Measurements from ENCODE around the gene FAM149B1. TPM values are rescaled to one million over a fixed set of nuclear protein-coding genes. Genes with fewer than 3 reads are reported as not detected.

The FAM149B1 gene
- total and polyA plus RNA-seq, 2 of the 13 experiments (the other 11 are each of a cell fraction or from before 2014, with no cell fraction given), result 9.3 to 16.8 TPM

GRCh38 chr10:73252445-73253224 is 84.7 kb downstream of the FAM149B1 start, which contains the start of gene MRPS16 (continued):
- peak; percentile 63; the same call in 1 of the 2 replicates for TF ChIP-seq ZBTB38 (CRISPR knock-in tag; IDR thresholded peaks at IDR 0.05)
- TF ChIP-seq ZBTB40 (IDR thresholded peaks at IDR 0.05), result no peak
- peak; percentile 36 for TF ChIP-seq ZBTB40 (CRISPR knock-in tag; IDR thresholded peaks at IDR 0.05)
- peak; percentile 76 for TF ChIP-seq HNRNPLL (IDR thresholded peaks at IDR 0.05; ENCODE audit: low read depth, low read length, poor library complexity, severe bottlenecking)
- TF ChIP-seq SIN3A (IDR thresholded peaks at IDR 0.05; ENCODE audit: borderline replicate concordance, low read depth, low read length), result peak; percentile 96
- no peak for TF ChIP-seq HHEX (CRISPR knock-in tag; IDR thresholded peaks at IDR 0.05)
- peak; percentile 64 for TF ChIP-seq ZNF501 (CRISPR knock-in tag; IDR thresholded peaks at IDR 0.05)
- no peak for TF ChIP-seq BRF2 (CRISPR knock-in tag; IDR thresholded peaks at IDR 0.05)
- TF ChIP-seq LCORL (IDR thresholded peaks at IDR 0.05), result no peak
- TF ChIP-seq LCORL (CRISPR knock-in tag; IDR thresholded peaks at IDR 0.05), result peak; percentile 63
- no peak for TF ChIP-seq FOXJ3 (CRISPR knock-in tag; IDR thresholded peaks at IDR 0.05; ENCODE audit: borderline replicate concordance)
- no peak for TF ChIP-seq LBX2 (CRISPR knock-in tag; IDR thresholded peaks at IDR 0.05; ENCODE audit: borderline replicate concordance)
- TF ChIP-seq NFIC (IDR thresholded peaks at IDR 0.05; ENCODE audit: low read length), result no peak
- TF ChIP-seq XRCC5 (optimal IDR thresholded peaks at IDR 0.05; ENCODE audit: low read length), result peak; percentile 88
- TF ChIP-seq KDM2A (CRISPR knock-in tag; IDR thresholded peaks at IDR 0.05; ENCODE audit: borderline replicate concordance, low read depth), result peak; percentile 97
- TF ChIP-seq ZNF816 (CRISPR knock-in tag; IDR thresholded peaks at IDR 0.05; ENCODE audit: borderline replicate concordance), result peak; percentile 71; the same call in 1 of the 2 replicates
- peak; percentile 55; the same call in 1 of the 2 replicates for TF ChIP-seq ZSCAN31 (CRISPR knock-in tag; IDR thresholded peaks at IDR 0.05; ENCODE audit: low read depth)
- TF ChIP-seq ZSCAN29 (CRISPR knock-in tag; conservative IDR thresholded peaks at IDR 0.05), result no peak; the same call in 1 of the 2 replicates

Data from HepG2 (cell line).